ENCODE data around the gene CPM.

CPM gene

GRCh38 chr12:68854554-68854953, 78.4 kb downstream of the CPM start:
- no peak for TF ChIP-seq CTCF (conservative IDR thresholded peaks at IDR 0.05)
- no peak for TF ChIP-seq ZFX (IDR thresholded peaks at IDR 0.05)
- H3K27ac ChIP-seq: no peak overlapping the region

GRCh38 chr12:68854078-68854468, 78.9 kb downstream of the CPM start:
- TF ChIP-seq ZFX (IDR thresholded peaks at IDR 0.05): no peak
- TF ChIP-seq CTCF (conservative IDR thresholded peaks at IDR 0.05): no peak
- H3K27ac ChIP-seq: no peak overlapping the region

GRCh38 chr12:68853396-68854077, 79.4 kb downstream of the CPM start:
- H3K27ac ChIP-seq: no peak overlapping the region
- TF ChIP-seq ZFX (IDR thresholded peaks at IDR 0.05) (no peak), CTCF (conservative IDR thresholded peaks at IDR 0.05) (no peak)

GRCh38 chr12:68851592-68852306, 81.2 kb downstream of the CPM start:
- H3K27ac ChIP-seq: no peak overlapping the region
- TF ChIP-seq ZFX (IDR thresholded peaks at IDR 0.05): no peak
- no peak for TF ChIP-seq CTCF (conservative IDR thresholded peaks at IDR 0.05)

GRCh38 chr12:68850390-68850789, 82.6 kb downstream of the CPM start:
- no peak overlapping the region for H3K27ac ChIP-seq
- TF ChIP-seq ZFX (IDR thresholded peaks at IDR 0.05) (no peak), CTCF (conservative IDR thresholded peaks at IDR 0.05) (no peak)

GRCh38 chr12:68846811-68847210, 86.2 kb downstream of the CPM start:
- no peak overlapping the region for H3K27ac ChIP-seq
- TF ChIP-seq ZFX (IDR thresholded peaks at IDR 0.05) (no peak), CTCF (conservative IDR thresholded peaks at IDR 0.05) (no peak)
